Endothelial cell of umbilical vein (primary cell): ENCODE measurements around the gene WWC1. TPM values are rescaled to one million over a fixed set of nuclear protein-coding genes. Genes with fewer than 3 reads are reported as not detected.

Experiments used
- BruUV-seq: library from RNA; stranded (reverse); fragments of 400-500 nt; replicated peaks from 2 replicates; lab custom pipeline; 2021; lab: Mats Ljungman, UMichigan
- CTCF ChIA-PET: fragments of 300-600, 350-600 bp; sonication (Branson Sonifier 250); formaldehyde crosslinking; loops from one replicate; lab custom pipeline; 2021; ENCODE audit warnings: antibody characterized with exemption, inconsistent platforms; lab: Charles Lee
- POLR2A ChIA-PET: fragments of 300-600, 350-600 bp; sonication (Branson Sonifier 250); formaldehyde crosslinking; loops from one replicate; lab custom pipeline; 2021; ENCODE audit warnings: antibody characterized with exemption, inconsistent platforms; lab: Charles Lee
- DNase-seq: peaks from one replicate; pipeline ENCODE4 v3.0.0-alpha.2; 2011; ENCODE audit warnings: low read depth, low spot score
- FAIRE-seq: peaks from 2 replicates; lab custom pipeline; 2011; peaks lifted over from hg19 to GRCh38; lab: Jason Lieb, UNC
- H2AFZ ChIP-seq: 2 replicates; pipeline ENCODE4 v1.6.0; 2012; ENCODE audit warnings: low read depth, low read length, control low read depth, inconsistent platforms
- H3K27ac ChIP-seq: 2 replicates; pipeline ENCODE4 v1.5.1; 2011; ENCODE audit warnings: low read depth, mild to moderate bottlenecking, control low read depth, low read length, moderate library complexity; ENCODE audit not compliant: insufficient read depth
- H3K27me3 ChIP-seq, 2 experiments: 2 replicates each; pipeline versions ENCODE4 v1.6.0 to v1.6.1; 2011; ENCODE audit warnings: low read length in 2 of 2, mixed read lengths in 1 of 2; ENCODE audit not compliant: control insufficient read depth in 2 of 2, insufficient read depth in 2 of 2
- H3K36me3 ChIP-seq, 2 experiments: 2 replicates in 1 of 2; 3 replicates in 1 of 2; pipeline ENCODE4 v1.5.1; 2011; ENCODE audit warnings: low read length in 2 of 2, mild to moderate bottlenecking in 1 of 2, moderate library complexity in 1 of 2; ENCODE audit not compliant: control insufficient read depth in 2 of 2, insufficient read depth in 2 of 2; ENCODE audit errors: extremely low read depth in 1 of 2
- H3K4me1 ChIP-seq: 3 replicates; pipeline ENCODE4 v1.5.1; 2011; ENCODE audit warnings: mild to moderate bottlenecking, low read length; ENCODE audit not compliant: control insufficient read depth, insufficient read depth; ENCODE audit errors: extremely low read depth
- H3K4me2 ChIP-seq: 2 replicates; pipeline ENCODE4 v1.6.1; 2011; ENCODE audit warnings: low read length, control low read depth, mixed read lengths; ENCODE audit not compliant: insufficient read depth
- H3K4me3 ChIP-seq, 3 experiments: fragments of 200-600 bp in 1 of 3; sonication (generic), shearing (Covaris generic) in 1 of 3; replicated peaks in 1 of 3; 2 replicates each; pipeline ENCODE4 v1.5.1; 2011 to 2016; ENCODE audit warnings: control low read depth in 3 of 3, low read length in 3 of 3, mild to moderate bottlenecking in 2 of 3, inconsistent platforms in 1 of 3, low read depth in 1 of 3, moderate library complexity in 1 of 3; ENCODE audit not compliant: insufficient read depth in 1 of 3
- H3K79me2 ChIP-seq: 2 replicates; pipeline ENCODE4 v1.6.0; 2012; ENCODE audit warnings: low read length, inconsistent platforms; ENCODE audit not compliant: control insufficient read depth, insufficient read depth
- H3K9ac ChIP-seq: replicated peaks from 2 replicates; pipeline ENCODE3; 2011; ENCODE audit warnings: low read length, control low read depth; ENCODE audit not compliant: insufficient read depth; ENCODE audit errors: extremely low read depth
- H3K9me1 ChIP-seq: replicated peaks from 3 replicates; pipeline ENCODE4 v1.6.0; 2011; ENCODE audit warnings: mild to moderate bottlenecking, low read length; ENCODE audit not compliant: control insufficient read depth, insufficient read depth; ENCODE audit errors: extremely low read depth
- H3K9me3 ChIP-seq: replicated peaks from 2 replicates; pipeline ENCODE4 v1.5.1; 2012; ENCODE audit warnings: low read length, inconsistent platforms; ENCODE audit not compliant: control insufficient read depth, insufficient read depth
- H4K20me1 ChIP-seq: replicated peaks from 2 replicates; pipeline ENCODE3; 2011; ENCODE audit warnings: mild to moderate bottlenecking, low read length; ENCODE audit not compliant: control insufficient read depth, insufficient read depth; ENCODE audit errors: extremely low read depth
- CTCF ChIP-seq, 2 donors: IDR thresholded peaks; 1 replicate in 1 of 2; 2 replicates in 1 of 2; pipeline ENCODE4 v1.5.1; 2011; ENCODE audit warnings: low read length in 2 of 2, mild to moderate bottlenecking in 2 of 2, moderate library complexity in 2 of 2, control low read depth in 1 of 2, inconsistent platforms in 1 of 2, low read depth in 1 of 2; ENCODE audit not compliant: insufficient read depth in 1 of 2; ENCODE audit errors: extremely low read depth in 1 of 2
- EZH2 ChIP-seq: IDR thresholded peaks from 2 replicates; pipeline ENCODE4 v1.6.1; 2012; ENCODE audit warnings: borderline replicate concordance, low read depth, mild to moderate bottlenecking, moderate library complexity, low read length, inconsistent platforms; ENCODE audit not compliant: severe bottlenecking
- FOS ChIP-seq: IDR thresholded peaks from 2 replicates; pipeline ENCODE4 v1.6.1; 2011; ENCODE audit warnings: mild to moderate bottlenecking, low read length, moderate library complexity, borderline replicate concordance; ENCODE audit not compliant: insufficient read depth
- GATA2 ChIP-seq: IDR thresholded peaks from 2 replicates; pipeline ENCODE4 v1.7.0; 2011; ENCODE audit warnings: low read depth, mild to moderate bottlenecking, moderate library complexity, mixed read lengths, low read length; ENCODE audit not compliant: insufficient read length, insufficient read depth
- JUN ChIP-seq: IDR thresholded peaks from 2 replicates; pipeline ENCODE4 v1.6.1; 2011; ENCODE audit warnings: borderline replicate concordance, low read depth; ENCODE audit not compliant: insufficient read length, insufficient read depth
- MAX ChIP-seq: IDR thresholded peaks from 2 replicates; pipeline ENCODE4 v1.6.1; 2011; ENCODE audit not compliant: insufficient read depth, insufficient read length
- MYC ChIP-seq: IDR thresholded peaks from one replicate; pipeline ENCODE4 v1.6.1; 2011; ENCODE audit warnings: mild to moderate bottlenecking, low read depth, low read length
- POLR2A ChIP-seq: IDR thresholded peaks from 2 replicates; pipeline ENCODE4 v1.6.1; 2012; ENCODE audit warnings: low read depth, mild to moderate bottlenecking, control low read depth, low read length
- POLR2AphosphoS5 ChIP-seq: IDR thresholded peaks from 2 replicates; pipeline ENCODE4 v1.6.1; 2012; ENCODE audit warnings: low read depth, mild to moderate bottlenecking, control low read depth, low read length, moderate library complexity; ENCODE audit not compliant: insufficient read depth
- dilution Hi-C: fragments of 300-500 bp; cut with MboI; formaldehyde crosslinking; loops from one replicate; pipeline ENCODE4 v1.15.0; 2019; ENCODE audit warnings: low sequenced_read_pairs; ENCODE audit not compliant: extremely low pct_ligation_motif_present
- intact Hi-C: fragments of 100-400 bp; cut with micrococcal nuclease; formaldehyde crosslinking; loops from one replicate; pipeline ENCODE4 v1.10.0; 2022
- polyA plus RNA-seq, 4 experiments: library from polyadenylated mRNA; depleted of rRNA in 3 of 4; stranded (reverse) in 3 of 4; unstranded in 1 of 4; fragments of >200 nt; gene quantifications; 2 replicates each; pipeline versions ENCODE4 v1.2.1 to v1.2.3, GENCODE V29; 2011 to 2012; ENCODE audit warnings: missing spikeins in 1 of 4
- total RNA-seq: library from RNA; stranded (reverse); gene quantifications from 2 replicates; pipeline ENCODE4 v1.2.3, GENCODE V29; 2021

The WWC1 gene
- total and polyA plus RNA-seq, 2 donors (not counting 3 experiments of a cell fraction or from before 2014, with no cell fraction given): 0.03 to 0.91 TPM

DNA sequence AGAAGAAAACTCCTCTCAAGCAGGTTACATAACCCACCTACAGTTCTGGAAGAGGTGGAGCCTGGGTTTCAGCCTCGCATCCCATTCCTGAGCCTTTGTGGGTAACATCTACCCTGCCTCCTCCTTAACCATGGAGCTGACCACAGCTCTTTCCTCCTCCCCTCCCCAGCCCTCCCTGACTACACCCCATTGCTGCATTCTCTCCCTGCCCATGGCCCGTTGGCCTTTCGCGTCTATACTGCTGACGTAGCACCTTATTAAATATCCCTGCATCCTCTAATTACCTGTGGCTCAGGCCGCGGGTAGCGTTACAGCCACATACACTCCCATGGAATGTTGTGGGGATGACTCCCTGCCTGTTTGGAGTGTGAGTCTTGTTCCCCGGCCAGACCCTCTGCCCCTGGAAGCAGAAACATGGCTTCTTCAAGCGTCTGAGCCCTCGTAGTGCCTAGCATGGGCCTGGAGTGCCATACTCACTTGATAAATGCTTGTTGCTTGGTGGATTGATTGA is 72.8 kb downstream of the WWC1 start:
- H3K79me2 ChIP-seq: no peaks in the 10 kb centered on the region
- TF ChIP-seq MAX (no peak), MYC (no peak), EZH2 (no peak), POLR2A (no peak), CTCF (IDR thresholded peaks at IDR 0.05; ENCODE audit: extremely low read depth in 1 of 2, insufficient read depth in 1 of 2, low read depth in 1 of 2, low read length in 2 of 2) (no peak), GATA2 (no peak), POLR2AphosphoS5 (no peak), FOS (no peak), JUN (no peak)
- H3K27me3 ChIP-seq: no peaks in the 10 kb centered on the region
- FAIRE-seq: no peak
- H3K4me2 ChIP-seq: no peak overlapping the region
- CTCF ChIA-PET: no interaction called here
- POLR2A ChIA-PET: no interaction called here
- no peak overlapping the region for H3K4me3 ChIP-seq
- no peak overlapping the region for H3K27ac ChIP-seq
- no peaks in the 10 kb centered on the region for H3K9me1 ChIP-seq
- no peak overlapping the region for H2AFZ ChIP-seq
- BruUV-seq: no TSS peak
- H3K36me3 ChIP-seq: no peaks in the 10 kb centered on the region
- intact Hi-C loops: no loop called here
- no peak overlapping the region for H3K9ac ChIP-seq
- H3K9me3 ChIP-seq: no peaks in the 10 kb centered on the region
- dilution Hi-C loops: no loop called here
- peaks cover 3% of the 10 kb centered on the region for H3K4me1 ChIP-seq
- no peaks in the 10 kb centered on the region for H4K20me1 ChIP-seq
- no peak for DNase-seq
